Measurements from ENCODE around the gene COBLL1. TPM values are rescaled to one million over a fixed set of nuclear protein-coding genes. Genes with fewer than 3 reads are reported as not detected.

Gene COBLL1
- polyA plus RNA-seq, 1 donor: 38.3 TPM

- Histone ChIP-seq H3K36me3 (ENCODE audit: control insufficient read depth, insufficient read depth, low read length) (no peaks in the 10 kb centered on the region), H3K27ac (ENCODE audit: low read length) (no peak overlapping the region), H3K4me1 (ENCODE audit: control insufficient read depth, insufficient read depth, low read length) (no peaks in the 10 kb centered on the region), H3K27me3 (ENCODE audit: control insufficient read depth, insufficient read depth, low read length) (no peaks in the 10 kb centered on the region), H3K4me3 (ENCODE audit: low read length) (no peak overlapping the region), H3K9me3 (ENCODE audit: control insufficient read depth, low read depth, low read length) (no peaks in the 10 kb centered on the region)
- 82% methylated on average over 1 of the region's 1 CpG for WGBS (ENCODE audit: insufficient coverage, low lambda C conversion rate)
- DNase-seq: no peak
Measured at GRCh38 chr2:164662868-164663631, 178.6 kb downstream of the COBLL1 start.

GRCh38 chr2:164662066-164662465 lies 179.6 kb downstream of the COBLL1 start:
- Histone ChIP-seq H3K27me3 (ENCODE audit: control insufficient read depth, insufficient read depth, low read length) (no peaks in the 10 kb centered on the region), H3K9me3 (ENCODE audit: control insufficient read depth, low read depth, low read length) (no peaks in the 10 kb centered on the region), H3K4me1 (ENCODE audit: control insufficient read depth, insufficient read depth, low read length) (no peaks in the 10 kb centered on the region), H3K27ac (ENCODE audit: low read length) (no peak overlapping the region), H3K4me3 (ENCODE audit: low read length) (no peak overlapping the region), H3K36me3 (ENCODE audit: control insufficient read depth, insufficient read depth, low read length) (no peaks in the 10 kb centered on the region)
- no peak for DNase-seq
- WGBS (ENCODE audit: insufficient coverage, low lambda C conversion rate): 100% methylated on average over 1 of the region's 1 CpG

- Histone ChIP-seq H3K4me3 (ENCODE audit: low read length) (no peak overlapping the region), H3K27ac (ENCODE audit: low read length) (no peak overlapping the region), H3K36me3 (ENCODE audit: control insufficient read depth, insufficient read depth, low read length) (no peaks in the 10 kb centered on the region), H3K27me3 (ENCODE audit: control insufficient read depth, insufficient read depth, low read length) (no peaks in the 10 kb centered on the region), H3K4me1 (ENCODE audit: control insufficient read depth, insufficient read depth, low read length) (no peaks in the 10 kb centered on the region), H3K9me3 (ENCODE audit: control insufficient read depth, low read depth, low read length) (no peaks in the 10 kb centered on the region)
- DNase-seq: no peak
Measured at GRCh38 chr2:164661349-164661748, 180.3 kb downstream of the COBLL1 start.

GRCh38 chr2:164657129-164657528 lies 184.5 kb downstream of the COBLL1 start:
- Histone ChIP-seq H3K9me3 (ENCODE audit: control insufficient read depth, low read depth, low read length) (peaks cover 1% of the 10 kb centered on the region), H3K4me1 (ENCODE audit: control insufficient read depth, insufficient read depth, low read length) (no peaks in the 10 kb centered on the region), H3K36me3 (ENCODE audit: control insufficient read depth, insufficient read depth, low read length) (no peaks in the 10 kb centered on the region), H3K27ac (ENCODE audit: low read length) (no peak overlapping the region), H3K4me3 (ENCODE audit: low read length) (no peak overlapping the region), H3K27me3 (ENCODE audit: control insufficient read depth, insufficient read depth, low read length) (no peaks in the 10 kb centered on the region)
- DNase-seq: no peak
- WGBS (ENCODE audit: insufficient coverage, low lambda C conversion rate): no CpG with 5 or more reads among the region's 2 CpGs

- H3K36me3 ChIP-seq (ENCODE audit: control insufficient read depth, insufficient read depth, low read length): no peaks in the 10 kb centered on the region
- H3K4me3 ChIP-seq (ENCODE audit: low read length): no peak overlapping the region
- peaks cover 4% of the 10 kb centered on the region for H3K9me3 ChIP-seq (ENCODE audit: control insufficient read depth, low read depth, low read length)
- H3K4me1 ChIP-seq (ENCODE audit: control insufficient read depth, insufficient read depth, low read length): no peaks in the 10 kb centered on the region
- no peak for DNase-seq
- WGBS (ENCODE audit: insufficient coverage, low lambda C conversion rate): no CpG with 5 or more reads among the region's 2 CpGs
- no peak overlapping the region for H3K27ac ChIP-seq (ENCODE audit: low read length)
- no peaks in the 10 kb centered on the region for H3K27me3 ChIP-seq (ENCODE audit: control insufficient read depth, insufficient read depth, low read length)
Measured at GRCh38 chr2:164655750-164656149, 185.9 kb downstream of the COBLL1 start.

- DNase-seq: no peak
Measured at GRCh38 chr2:164655336-164655735, 186.3 kb downstream of the COBLL1 start.

GRCh38 chr2:164651361-164651760 lies 190.3 kb downstream of the COBLL1 start:
- Histone ChIP-seq H3K36me3 (ENCODE audit: control insufficient read depth, insufficient read depth, low read length) (no peaks in the 10 kb centered on the region), H3K4me3 (ENCODE audit: low read length) (no peak overlapping the region), H3K27me3 (ENCODE audit: control insufficient read depth, insufficient read depth, low read length) (no peaks in the 10 kb centered on the region), H3K9me3 (ENCODE audit: control insufficient read depth, low read depth, low read length) (peaks cover 19% of the 10 kb centered on the region), H3K4me1 (ENCODE audit: control insufficient read depth, insufficient read depth, low read length) (no peaks in the 10 kb centered on the region), H3K27ac (ENCODE audit: low read length) (no peak overlapping the region)
- no peak for DNase-seq
- no CpG with 5 or more reads among the region's 1 CpG for WGBS (ENCODE audit: insufficient coverage, low lambda C conversion rate)

More at GRCh38 chr2:164655336-164655735, 186.3 kb downstream of the COBLL1 start:
- Histone ChIP-seq H3K4me3 (ENCODE audit: low read length) (no peak overlapping the region), H3K27ac (ENCODE audit: low read length) (no peak overlapping the region), H3K4me1 (ENCODE audit: control insufficient read depth, insufficient read depth, low read length) (no peaks in the 10 kb centered on the region), H3K36me3 (ENCODE audit: control insufficient read depth, insufficient read depth, low read length) (no peaks in the 10 kb centered on the region), H3K27me3 (ENCODE audit: control insufficient read depth, insufficient read depth, low read length) (no peaks in the 10 kb centered on the region), H3K9me3 (ENCODE audit: control insufficient read depth, low read depth, low read length) (peaks cover 7% of the 10 kb centered on the region)

GRCh38 chr2:164644036-164644700 lies 197.5 kb downstream of the COBLL1 start:
- Histone ChIP-seq H3K27me3 (ENCODE audit: control insufficient read depth, insufficient read depth, low read length) (no peaks in the 10 kb centered on the region), H3K36me3 (ENCODE audit: control insufficient read depth, insufficient read depth, low read length) (no peaks in the 10 kb centered on the region), H3K4me1 (ENCODE audit: control insufficient read depth, insufficient read depth, low read length) (no peaks in the 10 kb centered on the region), H3K9me3 (ENCODE audit: control insufficient read depth, low read depth, low read length) (peaks cover 2% of the 10 kb centered on the region), H3K4me3 (ENCODE audit: low read length) (no peak overlapping the region), H3K27ac (ENCODE audit: low read length) (no peak overlapping the region)
- DNase-seq: no peak
- no CpG with 5 or more reads among the region's 1 CpG for WGBS (ENCODE audit: insufficient coverage, low lambda C conversion rate)

GRCh38 chr2:164642946-164643555 lies 198.6 kb downstream of the COBLL1 start:
- WGBS (ENCODE audit: insufficient coverage, low lambda C conversion rate): 80% methylated on average over 1 of the region's 8 CpGs
- no peaks in the 10 kb centered on the region for H3K36me3 ChIP-seq (ENCODE audit: control insufficient read depth, insufficient read depth, low read length)

GRCh38 chr2:164642268-164642667 lies 199.4 kb downstream of the COBLL1 start:
- Histone ChIP-seq H3K9me3 (ENCODE audit: control insufficient read depth, low read depth, low read length) (no peaks in the 10 kb centered on the region), H3K36me3 (ENCODE audit: control insufficient read depth, insufficient read depth, low read length) (no peaks in the 10 kb centered on the region), H3K4me1 (ENCODE audit: control insufficient read depth, insufficient read depth, low read length) (no peaks in the 10 kb centered on the region), H3K4me3 (ENCODE audit: low read length) (no peak overlapping the region), H3K27ac (ENCODE audit: low read length) (no peak overlapping the region), H3K27me3 (ENCODE audit: control insufficient read depth, insufficient read depth, low read length) (no peaks in the 10 kb centered on the region)
- no peak for DNase-seq
- 100% methylated on average over 1 of the region's 2 CpGs for WGBS (ENCODE audit: insufficient coverage, low lambda C conversion rate)

More at GRCh38 chr2:164642946-164643555, 198.6 kb downstream of the COBLL1 start:
- Histone ChIP-seq H3K27ac (ENCODE audit: low read length) (no peak overlapping the region), H3K27me3 (ENCODE audit: control insufficient read depth, insufficient read depth, low read length) (no peaks in the 10 kb centered on the region), H3K4me3 (ENCODE audit: low read length) (no peak overlapping the region), H3K4me1 (ENCODE audit: control insufficient read depth, insufficient read depth, low read length) (no peaks in the 10 kb centered on the region), H3K9me3 (ENCODE audit: control insufficient read depth, low read depth, low read length) (no peaks in the 10 kb centered on the region)
- no peak for DNase-seq
